GM18526 (cell line): ENCODE data around the gene PRSS21.

Source experiments
- POLR2A ChIP-seq: IDR thresholded peaks from 3 replicates; pipeline ENCODE4 v1.6.1; 2011; ENCODE audit not compliant: insufficient read length; ENCODE audit errors: extremely low read depth

The PRSS21 gene

GRCh38 chr16:2824626-2825025 lies 7.6 kb downstream of the PRSS21 start:
- TF ChIP-seq POLR2A, result no peak

- TF ChIP-seq POLR2A, result no peak
Measured at GRCh38 chr16:2825049-2825742, 8.2 kb downstream of the PRSS21 start.

- no peak for TF ChIP-seq POLR2A
Measured at GRCh38 chr16:2825906-2826305, 8.9 kb downstream of the PRSS21 start.

- TF ChIP-seq POLR2A, result no peak
Measured at GRCh38 chr16:2826591-2827373, 9.7 kb downstream of the PRSS21 start.

GRCh38 chr16:2827374-2827791 lies 10.3 kb downstream of the PRSS21 start:
- no peak for TF ChIP-seq POLR2A

GRCh38 chr16:2827831-2828520 lies 10.9 kb downstream of the PRSS21 start:
- no peak for TF ChIP-seq POLR2A

- no peak for TF ChIP-seq POLR2A
Measured at GRCh38 chr16:2828521-2828840, 11.4 kb downstream of the PRSS21 start.

- no peak for TF ChIP-seq POLR2A
Measured at GRCh38 chr16:2828876-2829430, 11.9 kb downstream of the PRSS21 start.

- TF ChIP-seq POLR2A, result no peak
Measured at GRCh38 chr16:2829501-2830354, 12.7 kb downstream of the PRSS21 start, which contains the start of gene ZG16B. Gene ZG16B (plus strand): TSS chr16:2830303. CDS start chr16:2830442, 139 bp downstream.

- TF ChIP-seq POLR2A, result no peak
Measured at GRCh38 chr16:2830355-2830695, 13.3 kb downstream of the PRSS21 start.

- no peak for TF ChIP-seq POLR2A
Measured at GRCh38 chr16:2831203-2831602, 14.2 kb downstream of the PRSS21 start.

- no peak for TF ChIP-seq POLR2A
Measured at GRCh38 chr16:2833776-2834175, 16.7 kb downstream of the PRSS21 start.

GRCh38 chr16:2834968-2835367 lies 17.9 kb downstream of the PRSS21 start:
- no peak for TF ChIP-seq POLR2A

GRCh38 chr16:2835638-2836493 lies 18.8 kb downstream of the PRSS21 start:
- TF ChIP-seq POLR2A, result no peak
